GM18907 (cell line): Measurements from ENCODE around the gene WASF2.
A peak's percentile ranks its signal among the peaks of the same experiment; 100 is the strongest.
"Not testable (repeated sequence)": the region's sequence is repeated elsewhere in the genome, so short reads cannot be mapped to it uniquely, and the experiment has no call there.

Experiments
- ATAC-seq: cut with Tn5 transposase; IDR thresholded peaks from one replicate; pipeline ENCODE4 v1.9.1; 2021; ENCODE audit warnings: mild to moderate bottlenecking, moderate library complexity; ENCODE audit not compliant: unreplicated experiment

The WASF2 gene

GRCh38 chr1:27501159-27501558 is 11.2 kb upstream of the WASF2 start:
- not testable (repeated sequence) for ATAC-seq

GRCh38 chr1:27499142-27499541 is 9.2 kb upstream of the WASF2 start:
- no peak for ATAC-seq

GRCh38 chr1:27496604-27497155 is 6.7 kb upstream of the WASF2 start:
- no peak for ATAC-seq

GRCh38 chr1:27492796-27493195 is 2.8 kb upstream of the WASF2 start:
- no peak for ATAC-seq

GRCh38 chr1:27491748-27492700 is 2.1 kb upstream of the WASF2 start:
- no peak for ATAC-seq

GRCh38 chr1:27489501-27489972 is 430 bp downstream of the WASF2 start:
- peak; percentile 37 for ATAC-seq

GRCh38 chr1:27487966-27488884 is 1.7 kb downstream of the WASF2 start:
- ATAC-seq = no peak

GRCh38 chr1:27485363-27485762 is 4.6 kb downstream of the WASF2 start:
- no peak for ATAC-seq

- ATAC-seq = no peak
Measured at GRCh38 chr1:27483659-27484058, 6.3 kb downstream of the WASF2 start.

- ATAC-seq = peak; percentile 37
Measured at GRCh38 chr1:27481994-27482620, 7.9 kb downstream of the WASF2 start.

GRCh38 chr1:27478098-27478497 is 11.9 kb downstream of the WASF2 start:
- ATAC-seq = peak; percentile 48

- ATAC-seq = no peak
Measured at GRCh38 chr1:27476237-27476636, 13.7 kb downstream of the WASF2 start.

GRCh38 chr1:27475720-27476119 is 14.2 kb downstream of the WASF2 start:
- no peak for ATAC-seq

- ATAC-seq = no peak
Measured at GRCh38 chr1:27473755-27474154, 16.2 kb downstream of the WASF2 start.

- ATAC-seq = not testable (repeated sequence)
Measured at GRCh38 chr1:27472098-27472497, 17.9 kb downstream of the WASF2 start.

- ATAC-seq = no peak
Measured at GRCh38 chr1:27471477-27471876, 18.5 kb downstream of the WASF2 start.

GRCh38 chr1:27469334-27469733 is 20.6 kb downstream of the WASF2 start:
- ATAC-seq = no peak

- ATAC-seq = not testable (repeated sequence)
Measured at GRCh38 chr1:27468378-27468777, 21.6 kb downstream of the WASF2 start.

- no peak for ATAC-seq
Measured at GRCh38 chr1:27464926-27465647, 24.9 kb downstream of the WASF2 start.

GRCh38 chr1:27463916-27464315 is 26.1 kb downstream of the WASF2 start:
- ATAC-seq = not testable (repeated sequence)
